SJSA1 (cell line): Measurements from ENCODE around the gene CFAP100. TPM values are rescaled to one million over a fixed set of nuclear protein-coding genes. Genes with fewer than 3 reads are reported as not detected.

ENCODE experiments used
- DNase-seq, 2 experiments: peaks; one replicate each; pipeline ENCODE4 v3.0.0-alpha.2; 2015 to 2020; ENCODE audit warnings: low spot score in 2 of 2, low read depth in 1 of 2
- H3K27ac ChIP-seq: fragments of 250-450 bp; sonication (Bioruptor Pico); 2 replicates; pipeline ENCODE4 v1.5.1; 2020; ENCODE audit warnings: mild to moderate bottlenecking, moderate library complexity
- H3K27me3 ChIP-seq: fragments of 250-450 bp; sonication (Bioruptor Pico); replicated peaks from 2 replicates; pipeline ENCODE4 v1.5.1; 2020; ENCODE audit warnings: mild to moderate bottlenecking, moderate library complexity
- H3K36me3 ChIP-seq: fragments of 250-450 bp; sonication (Bioruptor Pico); 2 replicates; pipeline ENCODE4 v1.5.1; 2020; ENCODE audit warnings: mild to moderate bottlenecking
- H3K4me1 ChIP-seq: fragments of 250-450 bp; sonication (Bioruptor Pico); replicated peaks from 2 replicates; pipeline ENCODE4 v1.6.1; 2021; ENCODE audit warnings: mild to moderate bottlenecking
- H3K4me3 ChIP-seq: fragments of 250-450 bp; sonication (Bioruptor Pico); 2 replicates; pipeline ENCODE4 v1.5.1; 2020; ENCODE audit warnings: mild to moderate bottlenecking
- H3K9me3 ChIP-seq: fragments of 250-450 bp; sonication (Bioruptor Pico); replicated peaks from 2 replicates; pipeline ENCODE4 v1.5.1; 2020; ENCODE audit warnings: mild to moderate bottlenecking
- total RNA-seq: library from RNA; depleted of rRNA; stranded (reverse); fragments of >200 nt; shearing (Covaris generic); gene quantifications from 2 replicates; pipeline ENCODE4 v1.2.3, GENCODE V29; 2014

CFAP100 gene
- total RNA-seq, 1 experiment from 2014 or later, result not detected

- no peak for DNase-seq
- H3K4me3 ChIP-seq, result no peak overlapping the region
- 0 out of 2 replicates have a peak, but pooled peaks cover 2% of the 10 kb centered on the region for H3K9me3 ChIP-seq
- no peaks in the 10 kb centered on the region for H3K4me1 ChIP-seq
- no peaks in the 10 kb centered on the region for H3K36me3 ChIP-seq
- no peaks in the 10 kb centered on the region; the same call in 1 of the 2 replicates for H3K27me3 ChIP-seq
- no peak overlapping the region for H3K27ac ChIP-seq
Measured at GRCh38 chr3:126422121-126422520, 27.4 kb downstream of the CFAP100 start.

GRCh38 chr3:126422571-126423091, 27.9 kb downstream of the CFAP100 start:
- Histone ChIP-seq H3K36me3 (no peaks in the 10 kb centered on the region), H3K4me1 (no peaks in the 10 kb centered on the region)
- DNase-seq, result no peak

GRCh38 chr3:126423191-126424038, 28.7 kb downstream of the CFAP100 start:
- Histone ChIP-seq H3K27me3 (no peaks in the 10 kb centered on the region), H3K4me1 (no peaks in the 10 kb centered on the region), H3K36me3 (no peaks in the 10 kb centered on the region), H3K9me3 (0 out of 2 replicates have a peak, but pooled peaks cover 2% of the 10 kb centered on the region), H3K4me3 (no peak overlapping the region), H3K27ac (no peak overlapping the region)
- DNase-seq, result no peak

More at GRCh38 chr3:126422571-126423091, 27.9 kb downstream of the CFAP100 start:
- Histone ChIP-seq H3K9me3 (0 out of 2 replicates have a peak, but pooled peaks cover 2% of the 10 kb centered on the region), H3K4me3 (no peak overlapping the region), H3K27ac (no peak overlapping the region), H3K27me3 (no peaks in the 10 kb centered on the region)

- no peaks in the 10 kb centered on the region for H3K27me3 ChIP-seq
- 0 out of 2 replicates have a peak, but pooled peaks cover 2% of the 10 kb centered on the region for H3K9me3 ChIP-seq
- no peak for DNase-seq
- no peaks in the 10 kb centered on the region for H3K36me3 ChIP-seq
- H3K4me1 ChIP-seq, result no peaks in the 10 kb centered on the region
- no peak overlapping the region for H3K4me3 ChIP-seq
- H3K27ac ChIP-seq, result no peak overlapping the region
Measured at GRCh38 chr3:126424039-126424717, 29.5 kb downstream of the CFAP100 start.

GRCh38 chr3:126424751-126425150, 30.0 kb downstream of the CFAP100 start:
- no peak for DNase-seq
- H3K27me3 ChIP-seq, result no peaks in the 10 kb centered on the region
- no peaks in the 10 kb centered on the region for H3K4me1 ChIP-seq
- no peaks in the 10 kb centered on the region for H3K36me3 ChIP-seq
- H3K9me3 ChIP-seq, result 0 out of 2 replicates have a peak, but pooled peaks cover 2% of the 10 kb centered on the region
- no peak overlapping the region for H3K4me3 ChIP-seq
- H3K27ac ChIP-seq, result no peak overlapping the region

GRCh38 chr3:126431103-126431534, 36.4 kb downstream of the CFAP100 start:
- no peaks in the 10 kb centered on the region for H3K36me3 ChIP-seq
- H3K27me3 ChIP-seq, result no peaks in the 10 kb centered on the region
- no peak overlapping the region for H3K27ac ChIP-seq
- no peak overlapping the region for H3K4me3 ChIP-seq
- DNase-seq, result no peak
- 0 out of 2 replicates have a peak, but pooled peaks cover 2% of the 10 kb centered on the region for H3K9me3 ChIP-seq
- H3K4me1 ChIP-seq, result peaks cover 3% of the 10 kb centered on the region; the same call in 1 of the 2 replicates

- Histone ChIP-seq H3K9me3 (no peaks in the 10 kb centered on the region), H3K27ac (no peak overlapping the region), H3K4me1 (peaks cover 3% of the 10 kb centered on the region; the same call in 1 of the 2 replicates), H3K36me3 (no peaks in the 10 kb centered on the region), H3K27me3 (no peaks in the 10 kb centered on the region), H3K4me3 (no peak overlapping the region)
- no peak for DNase-seq
Measured at GRCh38 chr3:126432361-126433104, 37.8 kb downstream of the CFAP100 start.

GRCh38 chr3:126433105-126433430, 38.4 kb downstream of the CFAP100 start:
- peaks cover 3% of the 10 kb centered on the region; the same call in 1 of the 2 replicates for H3K4me1 ChIP-seq
- H3K27me3 ChIP-seq, result no peaks in the 10 kb centered on the region
- no peaks in the 10 kb centered on the region; the same call in 1 of the 2 replicates for H3K36me3 ChIP-seq
- DNase-seq, result no peak
- H3K27ac ChIP-seq, result no peak overlapping the region
- H3K4me3 ChIP-seq, result no peak overlapping the region
- no peaks in the 10 kb centered on the region for H3K9me3 ChIP-seq

- no peak for DNase-seq
- H3K27ac ChIP-seq, result no peak overlapping the region
- no peaks in the 10 kb centered on the region for H3K27me3 ChIP-seq
- no peaks in the 10 kb centered on the region; the same call in 1 of the 2 replicates for H3K36me3 ChIP-seq
- H3K9me3 ChIP-seq, result no peaks in the 10 kb centered on the region
- H3K4me3 ChIP-seq, result no peak overlapping the region
- peaks cover 3% of the 10 kb centered on the region; the same call in 1 of the 2 replicates for H3K4me1 ChIP-seq
Measured at GRCh38 chr3:126433496-126434263, 39.0 kb downstream of the CFAP100 start.

- Histone ChIP-seq H3K27ac (no peak overlapping the region), H3K9me3 (no peaks in the 10 kb centered on the region), H3K27me3 (no peaks in the 10 kb centered on the region), H3K4me1 (peaks cover 3% of the 10 kb centered on the region; the same call in 1 of the 2 replicates), H3K4me3 (no peak overlapping the region), H3K36me3 (no peaks in the 10 kb centered on the region; the same call in 1 of the 2 replicates)
- DNase-seq, result no peak
Measured at GRCh38 chr3:126434264-126434590, 39.5 kb downstream of the CFAP100 start.

GRCh38 chr3:126434931-126435411, 40.3 kb downstream of the CFAP100 start:
- Histone ChIP-seq H3K4me1 (peaks cover 3% of the 10 kb centered on the region; the same call in 1 of the 2 replicates), H3K36me3 (no peaks in the 10 kb centered on the region; the same call in 1 of the 2 replicates), H3K4me3 (no peak overlapping the region), H3K9me3 (no peaks in the 10 kb centered on the region), H3K27ac (no peak overlapping the region), H3K27me3 (no peaks in the 10 kb centered on the region)
- DNase-seq, result no peak

- H3K27me3 ChIP-seq, result no peaks in the 10 kb centered on the region
- DNase-seq, result peak in 1 of 2 experiments; percentile 35
- no peaks in the 10 kb centered on the region for H3K9me3 ChIP-seq
- H3K4me1 ChIP-seq, result peaks cover 3% of the 10 kb centered on the region; the same call in 1 of the 2 replicates
- no peak overlapping the region for H3K4me3 ChIP-seq
- no peak overlapping the region for H3K27ac ChIP-seq
- H3K36me3 ChIP-seq, result no peaks in the 10 kb centered on the region; the same call in 1 of the 2 replicates
Measured at GRCh38 chr3:126435456-126436315, 41.0 kb downstream of the CFAP100 start.
